Cerebellar nuclear complex (tissue), 1 donor: Measurements from ENCODE around the gene TAAR9.
"Not testable (repeated sequence)": the region's sequence is repeated elsewhere in the genome, so short reads cannot be mapped to it uniquely, and the experiment has no call there.

Experiments used
- DNase-seq, 2 experiments: peaks; one replicate each; lab custom pipeline; 2025; lab: John Stamatoyannopoulos, UW

Gene TAAR9

DNA sequence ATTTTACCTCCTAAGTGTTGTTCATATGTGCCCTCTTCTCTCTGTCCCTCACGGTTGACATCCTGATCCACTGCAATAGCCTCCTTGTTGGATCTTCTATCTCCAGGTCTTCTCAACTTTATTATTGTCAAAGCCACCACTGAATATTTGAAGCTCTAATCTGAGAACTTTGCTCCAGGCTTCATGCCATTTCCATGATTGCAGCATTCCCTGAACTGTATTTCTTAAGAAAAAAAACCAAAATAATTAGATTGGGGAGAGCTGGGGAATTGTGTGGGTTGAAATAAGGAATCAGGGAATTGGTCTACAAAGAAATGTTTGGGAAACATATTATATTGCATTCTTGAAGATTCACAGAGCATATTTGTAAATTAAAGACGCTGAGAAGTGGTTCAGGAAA lies 22.7 kb upstream of the TAAR9 start:
- no peak for DNase-seq

DNA sequence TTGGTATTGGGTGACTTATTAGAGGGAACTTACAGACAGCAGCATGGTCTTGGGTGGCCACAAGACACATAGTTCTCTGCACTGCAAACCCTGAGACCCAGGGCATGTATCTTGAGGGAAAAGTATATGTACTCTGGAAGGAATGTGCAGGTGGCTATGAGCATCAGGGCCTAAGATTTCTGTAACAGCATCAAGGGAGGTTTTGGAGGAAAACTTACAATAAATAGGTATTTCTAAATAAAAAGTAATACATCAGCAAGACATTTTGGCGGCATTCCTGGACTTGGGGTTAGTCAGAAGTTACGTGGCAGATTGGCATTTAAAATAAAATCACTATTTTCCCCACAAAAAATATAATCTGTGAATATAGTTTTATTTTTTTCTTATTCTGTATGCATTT lies 17.1 kb upstream of the TAAR9 start:
- DNase-seq, result no peak

GRCh38 chr6:132524646-132525045 lies 13.4 kb upstream of the TAAR9 start:
- no peak for DNase-seq

- DNase-seq, result no peak
These were observed 12.2 kb upstream of the TAAR9 start for GRCh38 chr6:132525866-132526265.

DNA sequence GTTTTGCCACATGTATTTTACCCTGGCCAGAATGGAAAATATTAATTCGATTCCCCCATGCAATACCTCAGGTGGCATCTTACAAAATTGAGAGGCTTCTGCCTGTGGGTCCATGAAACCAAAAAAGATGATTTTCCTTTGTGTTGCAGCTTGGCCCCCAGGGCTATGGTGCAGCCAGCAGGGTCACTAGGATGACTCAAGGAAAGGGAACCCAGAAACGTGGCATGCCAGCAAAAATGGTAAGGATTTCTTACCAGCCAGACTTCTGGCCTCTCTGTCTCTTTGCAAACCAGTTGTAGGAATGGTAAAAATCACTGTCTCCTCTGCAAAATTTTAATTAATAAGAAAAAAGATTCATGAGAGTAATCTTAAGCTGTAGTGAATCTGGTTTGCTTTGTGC lies 11.6 kb upstream of the TAAR9 start:
- DNase-seq, result no peak

GRCh38 chr6:132527791-132528190 lies 10.3 kb upstream of the TAAR9 start:
- DNase-seq, result no peak

DNA sequence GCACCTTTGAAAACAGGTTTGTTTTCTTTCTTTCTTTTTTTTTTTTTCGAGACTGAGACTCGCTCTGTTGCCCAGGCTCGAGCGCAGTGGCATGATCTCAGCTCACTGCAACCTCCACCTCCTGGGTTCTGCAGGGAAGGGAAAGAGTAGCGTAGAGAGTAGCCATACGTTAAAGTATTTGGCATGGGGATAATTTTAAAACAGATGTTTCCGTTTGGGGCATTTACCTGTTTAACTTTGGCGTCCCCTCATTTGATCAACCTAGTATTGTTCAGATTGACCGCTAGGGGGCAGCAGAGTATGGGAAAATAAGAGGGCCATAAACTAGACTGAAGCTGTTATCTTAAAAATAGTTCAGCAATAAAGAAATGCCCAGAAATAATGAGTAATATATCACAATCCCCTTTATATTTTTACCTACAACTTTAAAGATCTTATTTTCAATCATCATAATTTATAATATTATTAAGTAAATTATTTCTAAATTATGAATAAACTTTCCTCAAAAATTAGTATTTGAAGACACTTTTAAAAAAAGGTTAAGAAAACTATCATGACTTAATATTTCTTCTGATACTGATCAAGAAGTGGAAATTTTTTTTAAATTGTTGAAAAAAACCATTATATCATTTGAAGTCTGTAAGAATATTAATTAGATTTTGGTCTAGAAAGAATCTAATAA lies 7.6 kb upstream of the TAAR9 start:
- no peak for DNase-seq

DNA sequence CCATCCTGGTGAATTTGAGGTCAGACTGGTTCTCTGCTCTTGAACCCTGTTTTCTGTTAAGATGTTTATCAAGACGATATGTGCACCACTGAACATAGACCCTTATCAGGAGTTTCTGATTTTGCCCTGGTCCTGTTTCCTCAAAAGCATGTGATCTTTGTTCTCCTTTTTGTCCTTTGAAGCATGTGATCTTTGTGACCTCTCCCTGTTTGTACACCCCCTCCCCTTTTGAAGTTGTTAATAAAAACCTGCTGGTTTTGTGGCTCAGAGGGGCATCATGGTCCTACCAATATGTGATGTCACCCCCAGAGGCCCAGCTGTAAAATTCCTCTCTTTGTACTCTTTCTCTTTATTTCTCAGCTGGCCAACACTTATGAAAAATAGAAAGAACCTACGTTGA lies 3.5 kb upstream of the TAAR9 start:
- not testable (repeated sequence) for DNase-seq

DNA sequence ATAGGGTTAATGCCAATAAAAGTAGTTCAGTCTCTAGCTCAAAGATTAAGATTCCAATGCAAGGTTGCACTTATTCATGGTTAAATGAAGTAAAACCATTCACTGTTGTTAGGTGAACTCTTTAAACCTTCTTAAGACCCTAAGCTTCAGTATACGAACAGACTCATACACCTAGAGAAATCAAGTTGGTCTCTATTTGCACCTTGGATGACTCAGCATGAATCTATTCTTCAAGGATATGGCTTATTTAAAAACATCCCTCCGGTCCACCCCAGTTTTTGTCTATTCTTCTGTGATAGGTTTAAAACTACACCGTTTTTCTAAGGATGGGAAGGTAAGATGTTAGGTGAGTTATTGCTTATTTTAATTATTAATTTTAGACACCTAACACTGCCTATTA lies 932 bp upstream of the TAAR9 start:
- DNase-seq, result no peak

- DNase-seq, result no peak
These were observed 6.7 kb downstream of the TAAR9 start for GRCh38 chr6:132544826-132545225.

DNA sequence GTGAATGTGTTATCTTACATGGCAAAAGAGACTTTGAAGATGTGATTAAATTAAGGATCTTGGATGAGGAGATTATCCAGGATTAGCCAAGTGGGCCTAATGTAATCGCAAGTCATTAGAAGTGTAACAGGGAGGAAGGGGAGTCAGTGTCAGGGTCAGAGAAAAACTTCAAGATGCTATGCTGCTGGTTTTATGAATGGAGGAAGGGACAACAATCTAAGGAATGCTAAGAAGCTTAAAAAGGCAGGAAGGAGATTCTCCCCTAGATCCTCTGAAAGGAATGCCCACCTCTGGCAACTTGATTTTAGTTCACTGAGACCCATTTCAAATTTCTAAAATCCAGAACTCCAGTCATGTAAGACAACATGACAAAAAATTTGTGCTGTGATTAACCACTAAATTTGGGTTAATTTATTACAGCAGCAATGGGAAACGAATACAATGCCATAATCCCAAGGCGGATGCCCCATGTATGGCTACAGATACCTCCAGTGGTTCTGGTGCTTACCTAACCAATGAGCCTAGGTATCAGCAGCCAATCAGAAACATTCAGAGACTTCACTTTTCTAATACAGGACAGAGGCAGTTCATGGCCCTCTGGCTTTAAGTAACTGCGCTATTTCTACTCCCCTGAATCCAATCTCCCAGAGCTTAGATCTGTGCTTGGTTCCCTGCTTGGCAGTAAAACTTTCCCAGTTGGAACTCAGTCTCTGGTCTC lies 10.8 kb downstream of the TAAR9 start:
- DNase-seq, result no peak

- DNase-seq, result no peak
These were observed 13.1 kb downstream of the TAAR9 start for GRCh38 chr6:132551214-132551613.

DNA sequence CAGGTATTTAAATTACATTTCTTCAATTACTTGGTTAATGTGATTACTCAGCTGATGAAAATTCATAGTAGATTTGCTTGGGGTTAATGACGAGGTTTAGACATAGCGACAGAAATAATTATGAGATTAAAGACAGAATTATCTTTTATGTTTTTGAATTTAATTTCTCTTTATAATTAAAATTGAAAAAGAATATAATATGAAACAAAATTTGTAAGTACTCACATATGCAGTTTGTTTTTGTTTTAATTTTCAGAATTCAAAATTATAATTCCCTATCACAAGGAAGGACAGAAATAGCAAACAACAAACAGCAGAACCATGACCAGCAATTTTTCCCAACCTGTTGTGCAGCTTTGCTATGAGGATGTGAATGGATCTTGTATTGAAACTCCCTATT lies 14.3 kb downstream of the TAAR9 start, which contains the start of gene TAAR8:
TSS of gene TAAR8 (plus strand) at position 301 of the 400 bp plus-strand sequence. CDS start at position 322, 21 bp downstream.
- DNase-seq, result no peak

GRCh38 chr6:132560087-132560486 lies 22.0 kb downstream of the TAAR9 start:
- DNase-seq, result not testable (repeated sequence)

- no peak for DNase-seq
These were observed 28.3 kb downstream of the TAAR9 start for GRCh38 chr6:132566404-132566803.

- no peak for DNase-seq
These were observed 29.5 kb downstream of the TAAR9 start for GRCh38 chr6:132567566-132567965.

DNA sequence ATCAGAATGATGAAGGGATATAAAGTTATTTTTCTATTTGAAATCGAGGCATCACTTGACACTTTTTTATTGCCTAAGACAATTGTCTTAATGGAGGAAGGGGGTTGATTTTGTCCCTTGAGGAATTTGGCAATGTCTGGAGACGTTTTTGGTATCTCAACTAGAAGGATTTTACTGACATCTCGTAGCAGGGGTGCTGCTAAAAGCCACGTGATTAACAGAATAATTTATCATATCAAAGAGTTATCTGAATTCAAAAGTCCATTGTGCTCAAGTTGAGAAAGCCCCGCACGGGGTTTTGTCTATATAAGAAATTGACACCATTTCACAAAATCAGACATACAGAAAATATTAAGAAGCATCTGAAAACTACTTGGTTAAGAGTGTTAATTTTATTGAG lies 30.5 kb downstream of the TAAR9 start:
- no peak for DNase-seq

DNA sequence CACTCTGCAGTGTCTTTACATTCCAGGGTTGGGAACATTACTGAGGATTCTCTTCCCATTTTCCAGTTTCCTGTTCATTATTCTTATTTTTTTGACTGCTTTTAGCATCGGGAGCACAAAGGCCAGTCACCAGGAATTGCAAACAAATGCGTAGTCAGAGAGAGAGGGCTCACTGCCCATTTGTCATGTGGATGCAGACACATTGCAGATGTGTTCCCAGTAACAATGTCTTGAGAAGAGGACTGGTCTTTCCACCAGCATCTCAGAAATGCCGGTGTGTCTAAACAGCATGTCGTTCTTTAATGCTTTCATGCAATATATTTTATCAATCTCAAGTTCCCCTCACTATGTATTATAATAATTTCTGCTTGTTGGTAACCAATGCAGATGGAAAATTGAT lies 31.1 kb downstream of the TAAR9 start:
- no peak for DNase-seq

DNA sequence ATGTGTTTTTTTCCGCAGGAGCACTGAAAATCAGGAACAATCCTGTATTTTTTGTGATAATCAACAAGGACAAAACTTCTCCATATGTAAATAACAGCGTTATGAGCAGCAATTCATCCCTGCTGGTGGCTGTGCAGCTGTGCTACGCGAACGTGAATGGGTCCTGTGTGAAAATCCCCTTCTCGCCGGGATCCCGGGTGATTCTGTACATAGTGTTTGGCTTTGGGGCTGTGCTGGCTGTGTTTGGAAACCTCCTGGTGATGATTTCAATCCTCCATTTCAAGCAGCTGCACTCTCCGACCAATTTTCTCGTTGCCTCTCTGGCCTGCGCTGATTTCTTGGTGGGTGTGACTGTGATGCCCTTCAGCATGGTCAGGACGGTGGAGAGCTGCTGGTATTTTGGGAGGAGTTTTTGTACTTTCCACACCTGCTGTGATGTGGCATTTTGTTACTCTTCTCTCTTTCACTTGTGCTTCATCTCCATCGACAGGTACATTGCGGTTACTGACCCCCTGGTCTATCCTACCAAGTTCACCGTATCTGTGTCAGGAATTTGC lies 32.2 kb downstream of the TAAR9 start, which contains the start of gene TAAR6:
TSS of gene TAAR6 (plus strand) at position 102 of the 557 bp plus-strand sequence. CDS start at position 102, 0 bp downstream.
- no peak for DNase-seq

GRCh38 chr6:132571774-132572173 lies 33.7 kb downstream of the TAAR9 start:
- DNase-seq, result no peak

GRCh38 chr6:132584698-132585097 lies 46.6 kb downstream of the TAAR9 start:
- no peak for DNase-seq

DNA sequence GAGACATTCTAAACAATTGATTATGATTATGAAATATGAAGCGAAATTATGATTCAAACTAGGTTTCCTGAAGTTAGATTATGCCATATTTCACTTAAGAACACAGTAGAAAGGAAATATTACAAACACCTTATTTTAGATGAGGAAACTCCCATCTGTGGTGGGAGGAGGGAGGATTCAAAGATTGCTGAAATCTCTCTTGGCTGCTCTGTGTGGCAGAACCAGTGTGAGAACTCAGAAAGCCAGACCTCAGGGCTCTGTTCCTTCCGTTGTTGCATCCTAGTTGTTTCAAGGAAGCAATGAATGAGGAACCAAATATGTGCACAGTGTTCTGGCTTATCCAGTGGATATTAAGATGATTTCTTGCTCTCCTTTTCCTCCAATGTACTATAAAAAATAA lies 49.3 kb downstream of the TAAR9 start:
- DNase-seq, result no peak
